Measurements from ENCODE around the gene SLC8A2. TPM values are rescaled to one million over a fixed set of nuclear protein-coding genes. Genes with fewer than 3 reads are reported as not detected.
A peak's percentile ranks its signal among the peaks of the same experiment; 100 is the strongest.

SLC8A2 gene
- total and polyA plus RNA-seq, 10 of the 15 experiments (the other 5 are each of a cell fraction or from before 2014, with no cell fraction given): not detected

DNA sequence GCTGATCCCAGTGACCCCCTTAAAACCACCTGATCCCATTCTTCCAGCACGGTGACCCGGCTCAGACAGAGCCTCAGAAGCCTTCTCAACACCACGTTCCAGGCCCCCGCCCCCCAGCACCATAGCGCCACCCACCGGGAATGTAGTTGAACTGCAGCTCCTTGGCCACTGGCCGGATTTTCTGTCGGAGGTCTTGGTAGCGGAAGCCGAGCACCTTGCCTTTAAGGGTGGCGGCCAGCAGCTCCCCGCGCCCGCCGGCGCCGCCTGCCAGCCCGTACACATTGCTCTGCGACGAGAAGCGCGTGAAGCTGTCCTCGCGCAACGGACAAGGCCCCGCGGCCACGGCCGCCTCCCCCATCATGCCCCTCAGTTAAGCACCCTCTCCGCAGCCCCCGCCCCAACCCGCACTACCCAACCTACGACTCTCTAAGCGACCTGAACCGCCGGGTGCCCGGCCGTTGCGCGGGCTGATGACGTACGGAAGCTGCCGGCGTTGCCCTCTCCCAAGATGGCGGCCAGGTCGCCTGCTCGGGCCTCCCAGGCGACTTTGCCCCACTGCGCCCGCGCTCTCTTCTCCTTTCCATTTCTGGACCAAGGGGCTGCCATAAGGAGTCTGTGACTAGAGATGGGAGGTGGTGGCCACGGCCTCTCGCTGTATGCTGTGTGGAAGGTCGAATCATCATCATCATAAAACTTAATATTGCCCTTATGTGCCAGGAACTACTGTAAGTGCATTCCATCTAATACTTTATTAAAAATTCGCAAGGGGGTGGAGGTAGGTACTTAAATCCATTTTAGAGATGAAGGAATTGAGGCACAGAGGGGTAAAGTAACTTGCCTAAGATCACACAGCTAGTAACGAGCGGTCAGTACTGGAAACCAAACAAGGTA is 12.4 kb upstream of the SLC8A2 start, which contains the start of gene KPTN (continued):
- no peak for TF ChIP-seq SPI1 (IDR thresholded peaks at IDR 0.05; ENCODE audit: borderline replicate concordance, insufficient read depth, low read depth, low read length)
- TF ChIP-seq, protein P1, sequence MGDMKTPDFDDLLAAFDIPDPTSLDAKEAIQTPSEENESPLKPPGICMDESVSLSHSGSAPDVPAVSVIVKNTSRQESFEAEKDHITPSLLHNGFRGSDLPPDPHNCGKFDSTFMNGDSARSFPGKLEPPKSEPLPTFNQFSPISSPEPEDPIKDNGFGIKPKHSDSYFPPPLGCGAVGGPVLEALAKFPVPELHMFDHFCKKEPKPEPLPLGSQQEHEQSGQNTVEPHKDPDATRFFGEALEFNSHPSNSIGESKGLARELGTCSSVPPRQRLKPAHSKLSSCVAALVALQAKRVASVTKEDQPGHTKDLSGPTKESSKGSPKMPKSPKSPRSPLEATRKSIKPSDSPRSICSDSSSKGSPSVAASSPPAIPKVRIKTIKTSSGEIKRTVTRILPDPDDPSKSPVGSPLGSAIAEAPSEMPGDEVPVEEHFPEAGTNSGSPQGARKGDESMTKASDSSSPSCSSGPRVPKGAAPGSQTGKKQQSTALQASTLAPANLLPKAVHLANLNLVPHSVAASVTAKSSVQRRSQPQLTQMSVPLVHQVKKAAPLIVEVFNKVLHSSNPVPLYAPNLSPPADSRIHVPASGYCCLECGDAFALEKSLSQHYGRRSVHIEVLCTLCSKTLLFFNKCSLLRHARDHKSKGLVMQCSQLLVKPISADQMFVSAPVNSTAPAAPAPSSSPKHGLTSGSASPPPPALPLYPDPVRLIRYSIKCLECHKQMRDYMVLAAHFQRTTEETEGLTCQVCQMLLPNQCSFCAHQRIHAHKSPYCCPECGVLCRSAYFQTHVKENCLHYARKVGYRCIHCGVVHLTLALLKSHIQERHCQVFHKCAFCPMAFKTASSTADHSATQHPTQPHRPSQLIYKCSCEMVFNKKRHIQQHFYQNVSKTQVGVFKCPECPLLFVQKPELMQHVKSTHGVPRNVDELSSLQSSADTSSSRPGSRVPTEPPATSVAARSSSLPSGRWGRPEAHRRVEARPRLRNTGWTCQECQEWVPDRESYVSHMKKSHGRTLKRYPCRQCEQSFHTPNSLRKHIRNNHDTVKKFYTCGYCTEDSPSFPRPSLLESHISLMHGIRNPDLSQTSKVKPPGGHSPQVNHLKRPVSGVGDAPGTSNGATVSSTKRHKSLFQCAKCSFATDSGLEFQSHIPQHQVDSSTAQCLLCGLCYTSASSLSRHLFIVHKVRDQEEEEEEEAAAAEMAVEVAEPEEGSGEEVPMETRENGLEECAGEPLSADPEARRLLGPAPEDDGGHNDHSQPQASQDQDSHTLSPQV (IDR thresholded peaks at IDR 0.05): no peak
- peak; percentile 100 for TF ChIP-seq NBN (IDR thresholded peaks at IDR 0.05)
- TF ChIP-seq, protein P2, sequence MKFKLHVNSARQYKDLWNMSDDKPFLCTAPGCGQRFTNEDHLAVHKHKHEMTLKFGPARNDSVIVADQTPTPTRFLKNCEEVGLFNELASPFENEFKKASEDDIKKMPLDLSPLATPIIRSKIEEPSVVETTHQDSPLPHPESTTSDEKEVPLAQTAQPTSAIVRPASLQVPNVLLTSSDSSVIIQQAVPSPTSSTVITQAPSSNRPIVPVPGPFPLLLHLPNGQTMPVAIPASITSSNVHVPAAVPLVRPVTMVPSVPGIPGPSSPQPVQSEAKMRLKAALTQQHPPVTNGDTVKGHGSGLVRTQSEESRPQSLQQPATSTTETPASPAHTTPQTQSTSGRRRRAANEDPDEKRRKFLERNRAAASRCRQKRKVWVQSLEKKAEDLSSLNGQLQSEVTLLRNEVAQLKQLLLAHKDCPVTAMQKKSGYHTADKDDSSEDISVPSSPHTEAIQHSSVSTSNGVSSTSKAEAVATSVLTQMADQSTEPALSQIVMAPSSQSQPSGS (IDR thresholded peaks at IDR 0.05; ENCODE audit: low read length): no peak
- peak; percentile 80; the same call in 1 of the 2 replicates for TF ChIP-seq PML (IDR thresholded peaks at IDR 0.05; ENCODE audit: low read length)
- TF ChIP-seq, protein P3, sequence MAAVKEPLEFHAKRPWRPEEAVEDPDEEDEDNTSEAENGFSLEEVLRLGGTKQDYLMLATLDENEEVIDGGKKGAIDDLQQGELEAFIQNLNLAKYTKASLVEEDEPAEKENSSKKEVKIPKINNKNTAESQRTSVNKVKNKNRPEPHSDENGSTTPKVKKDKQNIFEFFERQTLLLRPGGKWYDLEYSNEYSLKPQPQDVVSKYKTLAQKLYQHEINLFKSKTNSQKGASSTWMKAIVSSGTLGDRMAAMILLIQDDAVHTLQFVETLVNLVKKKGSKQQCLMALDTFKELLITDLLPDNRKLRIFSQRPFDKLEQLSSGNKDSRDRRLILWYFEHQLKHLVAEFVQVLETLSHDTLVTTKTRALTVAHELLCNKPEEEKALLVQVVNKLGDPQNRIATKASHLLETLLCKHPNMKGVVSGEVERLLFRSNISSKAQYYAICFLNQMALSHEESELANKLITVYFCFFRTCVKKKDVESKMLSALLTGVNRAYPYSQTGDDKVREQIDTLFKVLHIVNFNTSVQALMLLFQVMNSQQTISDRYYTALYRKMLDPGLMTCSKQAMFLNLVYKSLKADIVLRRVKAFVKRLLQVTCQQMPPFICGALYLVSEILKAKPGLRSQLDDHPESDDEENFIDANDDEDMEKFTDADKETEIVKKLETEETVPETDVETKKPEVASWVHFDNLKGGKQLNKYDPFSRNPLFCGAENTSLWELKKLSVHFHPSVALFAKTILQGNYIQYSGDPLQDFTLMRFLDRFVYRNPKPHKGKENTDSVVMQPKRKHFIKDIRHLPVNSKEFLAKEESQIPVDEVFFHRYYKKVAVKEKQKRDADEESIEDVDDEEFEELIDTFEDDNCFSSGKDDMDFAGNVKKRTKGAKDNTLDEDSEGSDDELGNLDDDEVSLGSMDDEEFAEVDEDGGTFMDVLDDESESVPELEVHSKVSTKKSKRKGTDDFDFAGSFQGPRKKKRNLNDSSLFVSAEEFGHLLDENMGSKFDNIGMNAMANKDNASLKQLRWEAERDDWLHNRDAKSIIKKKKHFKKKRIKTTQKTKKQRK (IDR thresholded peaks at IDR 0.05; ENCODE audit: low read depth, low read length): no peak
- no peak for TF ChIP-seq HDAC2 (IDR thresholded peaks at IDR 0.05)
- no peak for TF ChIP-seq DPF2 (IDR thresholded peaks at IDR 0.05)
- TF ChIP-seq NR2C1 (IDR thresholded peaks at IDR 0.05): peak; percentile 79
- no peak for TF ChIP-seq HDGF (IDR thresholded peaks at IDR 0.05)
- TF ChIP-seq SIX5 (IDR thresholded peaks at IDR 0.05; ENCODE audit: low read depth, low read length, severe bottlenecking): peak; percentile 84
- TF ChIP-seq NR2C2 (IDR thresholded peaks at IDR 0.05; ENCODE audit: borderline replicate concordance, control insufficient read depth, insufficient read length, low read depth): no peak
- TF ChIP-seq RBBP5 (conservative IDR thresholded peaks at IDR 0.05): no peak
- no peak for TF ChIP-seq TBL1XR1 (IDR thresholded peaks at IDR 0.05; ENCODE audit: low read depth, low read length)
- peak; percentile 96 for TF ChIP-seq HCFC1 (IDR thresholded peaks at IDR 0.05; ENCODE audit: low read length)
- TF ChIP-seq CHD1 (IDR thresholded peaks at IDR 0.05; ENCODE audit: low read depth, low read length): 0 out of 2 replicates have a peak, but pooled peaks have one; percentile 68
- TF ChIP-seq, protein P4, sequence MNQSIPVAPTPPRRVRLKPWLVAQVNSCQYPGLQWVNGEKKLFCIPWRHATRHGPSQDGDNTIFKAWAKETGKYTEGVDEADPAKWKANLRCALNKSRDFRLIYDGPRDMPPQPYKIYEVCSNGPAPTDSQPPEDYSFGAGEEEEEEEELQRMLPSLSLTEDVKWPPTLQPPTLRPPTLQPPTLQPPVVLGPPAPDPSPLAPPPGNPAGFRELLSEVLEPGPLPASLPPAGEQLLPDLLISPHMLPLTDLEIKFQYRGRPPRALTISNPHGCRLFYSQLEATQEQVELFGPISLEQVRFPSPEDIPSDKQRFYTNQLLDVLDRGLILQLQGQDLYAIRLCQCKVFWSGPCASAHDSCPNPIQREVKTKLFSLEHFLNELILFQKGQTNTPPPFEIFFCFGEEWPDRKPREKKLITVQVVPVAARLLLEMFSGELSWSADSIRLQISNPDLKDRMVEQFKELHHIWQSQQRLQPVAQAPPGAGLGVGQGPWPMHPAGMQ (IDR thresholded peaks at IDR 0.05; ENCODE audit: borderline replicate concordance): no peak
- TF ChIP-seq, protein P5, sequence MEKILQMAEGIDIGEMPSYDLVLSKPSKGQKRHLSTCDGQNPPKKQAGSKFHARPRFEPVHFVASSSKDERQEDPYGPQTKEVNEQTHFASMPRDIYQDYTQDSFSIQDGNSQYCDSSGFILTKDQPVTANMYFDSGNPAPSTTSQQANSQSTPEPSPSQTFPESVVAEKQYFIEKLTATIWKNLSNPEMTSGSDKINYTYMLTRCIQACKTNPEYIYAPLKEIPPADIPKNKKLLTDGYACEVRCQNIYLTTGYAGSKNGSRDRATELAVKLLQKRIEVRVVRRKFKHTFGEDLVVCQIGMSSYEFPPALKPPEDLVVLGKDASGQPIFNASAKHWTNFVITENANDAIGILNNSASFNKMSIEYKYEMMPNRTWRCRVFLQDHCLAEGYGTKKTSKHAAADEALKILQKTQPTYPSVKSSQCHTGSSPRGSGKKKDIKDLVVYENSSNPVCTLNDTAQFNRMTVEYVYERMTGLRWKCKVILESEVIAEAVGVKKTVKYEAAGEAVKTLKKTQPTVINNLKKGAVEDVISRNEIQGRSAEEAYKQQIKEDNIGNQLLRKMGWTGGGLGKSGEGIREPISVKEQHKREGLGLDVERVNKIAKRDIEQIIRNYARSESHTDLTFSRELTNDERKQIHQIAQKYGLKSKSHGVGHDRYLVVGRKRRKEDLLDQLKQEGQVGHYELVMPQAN (conservative IDR thresholded peaks at IDR 0.05): peak; percentile 46; the same call in 1 of the 2 replicates
